ENCODE measurements around the gene CLDN12.

DNA sequence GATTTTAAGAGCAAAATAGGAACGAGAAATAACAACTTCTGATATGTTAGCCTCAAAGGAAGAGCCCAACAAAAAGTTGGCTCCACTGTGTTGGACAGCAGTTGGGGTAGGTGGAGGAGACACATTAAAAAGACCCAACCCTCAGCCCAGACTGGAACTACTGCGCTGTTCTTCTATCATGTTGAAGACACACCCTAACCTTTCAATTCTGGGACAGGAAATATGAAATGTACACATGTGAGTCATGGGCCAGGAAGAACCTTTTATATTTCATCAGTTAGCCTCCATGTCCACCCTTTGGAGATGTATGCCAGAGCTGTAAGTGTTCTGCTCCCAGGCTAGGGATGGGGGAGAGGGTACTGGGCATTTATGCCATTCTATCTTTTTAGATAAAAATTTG lies 22.1 kb downstream of the CLDN12 start:
- TF ChIP-seq EZH2 (IDR thresholded peaks at IDR 0.05) (no peak), POLR2AphosphoS5 (IDR thresholded peaks at IDR 0.05; ENCODE audit: borderline replicate concordance, low read depth, low read length) (no peak)

Data from SK-N-MC (cell line).